BJ (cell line): Measurements from ENCODE around the gene ZNF189. TPM values are rescaled to one million over a fixed set of nuclear protein-coding genes. Genes with fewer than 3 reads are reported as not detected.
A peak's percentile ranks its signal among the peaks of the same experiment; 100 is the strongest.

ENCODE experiments used
- CTCF ChIA-PET: fragments of 350-600 bp; formaldehyde crosslinking; extraction: SDS; loops from one replicate; lab custom pipeline; 2021; ENCODE audit warnings: antibody characterized with exemption, inconsistent platforms; lab: Yijun Ruan, JAX
- POLR2A ChIA-PET: fragments of 300-600 bp; sonication (Branson Sonifier 250); formaldehyde crosslinking; extraction: SDS; loops from one replicate; lab custom pipeline; 2021; ENCODE audit warnings: antibody characterized with exemption; lab: Charles Lee
- DNase-seq: peaks from one replicate; pipeline ENCODE4 v3.0.0-alpha.2; 2011; ENCODE audit warnings: low read depth
- H3K27me3 ChIP-seq: 2 replicates; pipeline ENCODE4 v1.6.0; 2011; ENCODE audit warnings: low read length; ENCODE audit not compliant: control insufficient read depth, insufficient read depth
- H3K36me3 ChIP-seq: 2 replicates; pipeline ENCODE4 v1.5.1; 2011; ENCODE audit warnings: low read length; ENCODE audit not compliant: control insufficient read depth, insufficient read depth
- H3K4me3 ChIP-seq: 2 replicates; pipeline ENCODE4 v1.5.1; 2011; ENCODE audit warnings: low read depth, mild to moderate bottlenecking, control low read depth, low read length
- polyA minus RNA-seq: library from RNA; depleted of rRNA, polyadenylated mRNA; stranded (reverse); fragments of >200 nt; gene quantifications from 2 replicates; pipeline ENCODE4 v1.2.3, GENCODE V29; 2011; rRNA and poly(A)+ RNA removed
- polyA plus RNA-seq: library from polyadenylated mRNA; depleted of rRNA; stranded (reverse); fragments of >200 nt; gene quantifications from 2 replicates; pipeline ENCODE4 v1.2.3, GENCODE V29; 2011; rRNA removed
- TF ChIP-seq, protein P1 (sequence below): IDR thresholded peaks from 2 replicates; pipeline ENCODE4 v1.5.1; 2011; ENCODE audit warnings: low read depth, mild to moderate bottlenecking, control low read depth, inconsistent platforms, low read length, moderate library complexity; ENCODE audit not compliant: insufficient read depth

ZNF189 gene
- polyA plus RNA-seq: 3.1 and 7.5 TPM in 2 replicates
- 5.0 and 5.4 TPM in 2 replicates for polyA minus RNA-seq

DNA sequence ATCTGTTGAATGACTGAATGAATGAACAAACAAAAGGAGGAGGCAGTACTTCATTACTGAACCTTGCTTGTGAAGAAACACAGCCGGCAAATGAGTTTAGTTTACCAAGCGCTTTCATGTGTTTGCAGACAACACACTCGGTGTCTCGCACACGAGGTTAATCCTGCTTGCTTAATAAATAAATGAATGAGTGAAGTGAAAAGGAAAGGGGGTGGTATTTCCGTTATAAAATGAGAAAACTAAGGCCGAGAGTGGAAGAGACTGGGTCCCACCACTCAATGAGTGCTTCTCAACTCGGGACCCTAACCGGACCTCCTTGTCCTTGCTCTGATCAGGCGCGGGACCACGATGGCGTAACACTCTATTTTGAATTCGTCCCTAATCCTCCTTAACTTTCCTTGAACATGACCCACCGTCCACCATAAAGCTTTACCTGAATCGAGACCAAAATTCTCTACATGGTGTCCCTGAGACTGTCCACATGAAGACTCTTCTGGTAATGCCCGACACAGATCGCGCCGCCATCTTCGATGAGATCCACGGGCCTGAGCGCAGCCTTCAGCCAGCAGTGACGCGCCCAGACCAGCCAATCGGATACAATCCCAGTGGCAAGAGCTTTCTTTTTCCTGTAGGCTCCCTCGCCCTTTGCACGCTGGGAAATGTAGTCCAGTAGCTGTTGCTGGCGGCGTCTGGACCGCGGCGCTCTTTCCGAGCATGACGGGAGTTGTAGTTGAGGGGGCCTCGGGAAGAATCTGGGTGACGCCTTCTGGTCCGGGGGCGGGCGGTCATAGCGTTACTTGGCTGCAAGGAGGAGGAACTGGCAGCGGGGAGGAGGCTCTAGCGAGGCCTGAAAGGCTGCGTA lies at the start of gene ZNF189, which contains the start of gene MRPL50:
ZNF189 (plus strand) TSS at position 784 of the 862 bp plus-strand sequence. CDS start 306 bp downstream, outside the sequence.
MRPL50 (minus strand) TSS at position 551 of the 862 bp plus-strand sequence; CDS start at position 525, 26 bp downstream.
- Histone ChIP-seq H3K27me3 (no peaks in the 10 kb centered on the region), H3K36me3 (peaks cover 8% of the 10 kb centered on the region; the same call in 1 of the 2 replicates), H3K4me3 (peak within 1 kb of the TSS; percentile 68)
- DNase-seq: peak; percentile 98
- ChIA-PET CTCF (interaction anchor here (0.6 to 4.4 kb wide), 2 partner anchors 10 to 1017 kb away, joined by 3 to 19 read pairs; no protein-coding TSS in a partner anchor), POLR2A (no interaction called here)
- TF ChIP-seq, protein P1, sequence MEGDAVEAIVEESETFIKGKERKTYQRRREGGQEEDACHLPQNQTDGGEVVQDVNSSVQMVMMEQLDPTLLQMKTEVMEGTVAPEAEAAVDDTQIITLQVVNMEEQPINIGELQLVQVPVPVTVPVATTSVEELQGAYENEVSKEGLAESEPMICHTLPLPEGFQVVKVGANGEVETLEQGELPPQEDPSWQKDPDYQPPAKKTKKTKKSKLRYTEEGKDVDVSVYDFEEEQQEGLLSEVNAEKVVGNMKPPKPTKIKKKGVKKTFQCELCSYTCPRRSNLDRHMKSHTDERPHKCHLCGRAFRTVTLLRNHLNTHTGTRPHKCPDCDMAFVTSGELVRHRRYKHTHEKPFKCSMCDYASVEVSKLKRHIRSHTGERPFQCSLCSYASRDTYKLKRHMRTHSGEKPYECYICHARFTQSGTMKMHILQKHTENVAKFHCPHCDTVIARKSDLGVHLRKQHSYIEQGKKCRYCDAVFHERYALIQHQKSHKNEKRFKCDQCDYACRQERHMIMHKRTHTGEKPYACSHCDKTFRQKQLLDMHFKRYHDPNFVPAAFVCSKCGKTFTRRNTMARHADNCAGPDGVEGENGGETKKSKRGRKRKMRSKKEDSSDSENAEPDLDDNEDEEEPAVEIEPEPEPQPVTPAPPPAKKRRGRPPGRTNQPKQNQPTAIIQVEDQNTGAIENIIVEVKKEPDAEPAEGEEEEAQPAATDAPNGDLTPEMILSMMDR: no peak

DNA sequence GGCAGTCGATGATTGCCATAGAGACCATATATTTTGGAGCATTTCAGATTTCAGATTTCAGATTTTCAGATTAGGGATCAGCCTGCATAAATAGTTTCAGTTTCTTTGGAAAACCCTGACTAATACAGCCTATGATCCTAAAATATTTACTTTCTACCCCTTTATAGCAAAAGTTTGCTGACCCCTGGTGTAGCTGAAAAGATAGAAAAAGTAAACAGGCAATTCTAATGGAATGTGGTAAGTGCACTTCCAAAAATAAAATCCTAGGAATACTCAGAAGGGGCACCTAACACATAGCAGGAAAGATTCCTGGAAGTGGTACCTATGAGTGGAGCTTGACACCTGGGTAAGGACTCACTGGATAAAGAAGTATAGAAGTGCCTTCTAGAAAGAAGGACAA lies 48.4 kb upstream of the ZNF189 start:
- Histone ChIP-seq H3K27me3 (no peaks in the 10 kb centered on the region), H3K36me3 (no peaks in the 10 kb centered on the region), H3K4me3 (no peak overlapping the region)
- no peak for DNase-seq
- TF ChIP-seq, protein P1: no peak
- CTCF ChIA-PET: no interaction called here
- POLR2A ChIA-PET: no interaction called here

DNA sequence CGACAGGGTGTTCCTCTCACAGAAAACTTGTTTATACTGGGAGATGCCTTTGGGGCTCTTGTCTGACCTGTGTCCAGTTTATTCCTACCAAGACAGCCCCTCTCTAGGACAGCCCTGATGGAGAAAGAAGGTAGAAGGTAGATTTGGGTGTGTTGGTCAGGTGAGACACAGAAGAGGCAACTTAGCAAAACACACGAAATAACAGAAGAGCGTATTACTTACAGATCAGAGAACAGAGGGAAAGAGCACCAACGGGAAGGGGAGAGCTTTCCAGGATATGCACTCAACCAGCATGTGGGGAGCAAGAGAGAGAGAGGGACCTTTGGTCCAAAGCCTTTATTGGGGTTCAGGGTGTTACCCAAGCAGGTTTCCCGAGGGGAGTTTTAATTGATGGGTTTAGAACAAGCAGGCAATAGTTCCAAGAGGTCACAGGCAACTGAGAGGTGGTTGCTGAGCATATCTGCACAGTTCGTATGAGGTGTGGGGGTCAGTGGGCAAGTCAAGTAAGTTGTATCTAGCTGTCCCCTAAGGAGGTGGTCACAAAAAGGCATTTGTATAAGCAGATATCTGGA lies 45.7 kb upstream of the ZNF189 start:
- TF ChIP-seq, protein P1: no peak
- POLR2A ChIA-PET: no interaction called here
- DNase-seq: no peak
- H3K27me3 ChIP-seq: no peaks in the 10 kb centered on the region
- CTCF ChIA-PET: interaction anchor here (1.0 kb wide), 1 partner anchor 13 kb away, joined by 3 read pairs; no protein-coding TSS in a partner anchor
- no peak overlapping the region for H3K4me3 ChIP-seq
- H3K36me3 ChIP-seq: no peaks in the 10 kb centered on the region

DNA sequence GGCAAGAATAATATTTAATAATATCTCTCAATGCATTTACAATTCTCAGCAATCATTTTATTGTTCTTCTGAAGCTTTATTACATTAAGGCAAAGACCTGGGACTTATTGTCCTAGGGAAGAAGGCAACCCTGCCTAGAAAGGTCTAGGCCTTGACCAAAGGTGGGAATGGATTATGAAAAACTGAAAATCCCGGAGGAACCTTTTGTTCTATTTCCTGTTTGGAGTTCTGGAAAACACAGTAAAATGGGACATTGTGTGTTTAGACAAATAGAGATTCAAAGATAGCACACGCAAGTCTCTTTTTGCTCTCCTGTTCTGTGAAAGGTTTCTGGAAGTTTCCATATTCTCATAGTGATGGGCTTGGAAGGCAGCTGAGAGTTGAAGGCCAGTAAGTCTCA lies 45.0 kb upstream of the ZNF189 start:
- ChIA-PET CTCF (interaction anchor here (0.7 kb wide), 1 partner anchor 10 kb away, joined by 3 read pairs; no protein-coding TSS in a partner anchor), POLR2A (no interaction called here)
- no peak for DNase-seq
- no peaks in the 10 kb centered on the region for H3K36me3 ChIP-seq
- TF ChIP-seq, protein P1: no peak
- no peak overlapping the region for H3K4me3 ChIP-seq
- H3K27me3 ChIP-seq: no peaks in the 10 kb centered on the region

DNA sequence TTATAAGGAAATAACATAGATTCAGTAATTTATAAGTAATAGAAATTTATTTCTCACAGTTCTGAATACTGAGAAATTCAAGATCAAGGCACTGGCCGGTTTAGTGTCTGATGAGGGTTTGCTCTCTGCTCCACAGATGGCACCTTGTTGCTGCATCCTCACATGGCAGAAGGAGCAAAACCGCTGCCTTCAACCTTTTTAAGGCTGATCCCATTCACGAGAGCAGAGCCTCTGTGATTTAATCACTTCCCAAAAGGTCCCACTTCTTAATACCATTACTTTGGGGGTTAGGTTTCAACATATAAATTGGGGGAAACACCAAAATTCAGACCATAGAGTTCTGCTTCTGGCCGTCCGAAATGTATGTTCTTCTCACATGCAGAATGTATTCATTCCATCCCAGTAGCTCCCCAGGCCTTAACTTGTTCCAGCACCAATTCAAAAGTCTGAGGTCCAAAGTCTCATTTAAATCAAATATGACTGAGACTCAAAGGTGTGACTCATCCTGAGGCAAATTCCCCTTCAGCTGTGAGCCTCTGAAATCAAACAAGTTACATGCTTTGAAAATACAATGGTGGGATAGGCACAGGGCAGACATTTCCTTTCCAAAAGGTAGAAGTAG lies 44.4 kb upstream of the ZNF189 start:
- POLR2A ChIA-PET: no interaction called here
- no peak overlapping the region for H3K4me3 ChIP-seq
- H3K27me3 ChIP-seq: no peaks in the 10 kb centered on the region
- TF ChIP-seq, protein P1: no peak
- no peaks in the 10 kb centered on the region for H3K36me3 ChIP-seq
- DNase-seq: no peak
- CTCF ChIA-PET: interaction anchor here (0.7 kb wide), 1 partner anchor 9 kb away, joined by 3 read pairs; no protein-coding TSS in a partner anchor
